HG03108 (cell line): ENCODE results near the gene EXD1.
A peak's percentile ranks its signal among the peaks of the same experiment; 100 is the strongest.
"Not testable (repeated sequence)": the region's sequence is repeated elsewhere in the genome, so short reads cannot be mapped to it uniquely, and the experiment has no call there.

Experiments
- ATAC-seq: cut with Tn5 transposase; IDR thresholded peaks from one replicate; pipeline ENCODE4 v1.9.1; 2021; ENCODE audit warnings: moderate library complexity; ENCODE audit not compliant: unreplicated experiment

The EXD1 gene

GRCh38 chr15:41230650-41231421, at the start of gene EXD1, which contains the start of gene CHP1:
TSS of gene EXD1 (minus strand) at chr15:41230757. CDS start at chr15:41226575, 4,182 bp downstream.
TSS of gene CHP1 (plus strand) at chr15:41231268. CDS start at chr15:41231383, 115 bp downstream.
- peak; percentile 88 for ATAC-seq

DNA sequence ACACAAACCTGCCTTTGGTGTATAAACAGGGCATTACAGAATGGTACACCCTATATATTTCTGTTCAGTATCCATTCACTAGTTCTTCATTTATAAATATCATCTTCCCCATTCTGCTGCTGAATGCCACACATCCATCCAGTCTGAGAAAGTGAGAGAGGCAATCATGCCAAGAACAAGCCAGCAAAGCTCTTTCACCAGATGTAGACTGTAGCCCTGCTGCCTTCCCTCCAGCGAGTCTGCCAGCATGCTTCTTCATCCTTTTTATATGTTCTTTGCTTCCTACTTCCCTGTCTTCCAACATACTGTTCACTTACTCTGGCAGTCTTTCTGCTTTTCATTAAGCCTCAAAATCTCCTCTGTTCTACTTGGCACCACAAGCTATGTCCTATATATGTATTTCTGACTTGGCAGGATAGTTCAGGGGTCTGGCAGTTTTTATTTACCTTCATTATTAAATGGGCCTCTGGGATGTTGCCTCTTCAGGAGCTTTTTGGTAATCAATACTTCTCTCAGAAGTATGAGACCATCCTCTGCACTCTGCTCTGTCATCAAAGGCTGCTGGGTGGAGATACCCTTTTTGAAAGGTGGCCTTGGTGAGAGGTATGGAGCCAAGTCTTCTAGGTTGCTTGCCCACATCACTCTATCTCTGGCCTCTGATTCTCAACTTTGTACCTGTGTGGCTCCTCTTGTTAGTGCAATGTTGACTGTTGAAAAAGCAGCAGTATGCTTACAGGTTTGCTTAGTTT, 49.2 kb upstream of the EXD1 start:
- no peak for ATAC-seq

GRCh38 chr15:41278319-41278718, 47.8 kb upstream of the EXD1 start:
- no peak for ATAC-seq

- no peak for ATAC-seq
Observed at GRCh38 chr15:41276831-41277230, 46.3 kb upstream of the EXD1 start.

GRCh38 chr15:41269887-41270286, 39.3 kb upstream of the EXD1 start:
- no peak for ATAC-seq

- no peak for ATAC-seq
Observed at GRCh38 chr15:41263891-41264351, 33.4 kb upstream of the EXD1 start.

- no peak for ATAC-seq
Observed at GRCh38 chr15:41262571-41262970, 32.0 kb upstream of the EXD1 start.

- not testable (repeated sequence) for ATAC-seq
Observed at GRCh38 chr15:41260924-41261323, 30.4 kb upstream of the EXD1 start.

DNA sequence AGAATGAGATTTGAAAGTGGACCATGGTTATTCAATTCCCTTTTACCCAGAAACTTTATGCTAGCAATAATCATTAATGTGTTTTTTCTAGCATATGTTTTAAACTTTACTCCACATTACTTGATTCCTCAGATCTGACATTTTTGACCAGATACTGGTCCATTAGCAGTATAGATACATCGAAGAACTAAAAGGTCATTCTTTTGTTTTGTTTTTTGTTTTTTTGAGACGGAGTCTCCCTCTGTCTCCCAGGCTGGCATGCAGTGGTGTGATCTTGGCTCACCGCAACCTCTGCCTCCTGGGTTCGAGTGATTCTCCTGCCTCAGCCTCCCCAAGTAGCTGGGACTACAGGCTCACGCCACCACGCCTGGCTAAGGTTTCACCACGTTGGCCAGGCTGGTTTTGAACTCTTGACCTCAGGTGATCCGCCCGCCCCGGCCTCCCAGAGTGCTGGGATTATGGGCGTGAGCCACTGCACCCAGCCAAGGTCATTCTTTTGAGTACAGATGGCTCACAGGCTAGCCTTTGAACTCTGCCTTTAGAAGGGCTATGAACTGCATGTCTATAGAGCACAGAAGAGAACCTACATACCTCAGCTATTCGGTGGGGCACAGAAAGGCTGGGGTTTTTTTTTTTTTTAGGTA, 29.1 kb upstream of the EXD1 start:
- ATAC-seq, result no peak

- ATAC-seq, result no peak
Observed at GRCh38 chr15:41258750-41259471, 28.4 kb upstream of the EXD1 start.

- no peak for ATAC-seq
Observed at GRCh38 chr15:41256577-41257038, 26.1 kb upstream of the EXD1 start.

DNA sequence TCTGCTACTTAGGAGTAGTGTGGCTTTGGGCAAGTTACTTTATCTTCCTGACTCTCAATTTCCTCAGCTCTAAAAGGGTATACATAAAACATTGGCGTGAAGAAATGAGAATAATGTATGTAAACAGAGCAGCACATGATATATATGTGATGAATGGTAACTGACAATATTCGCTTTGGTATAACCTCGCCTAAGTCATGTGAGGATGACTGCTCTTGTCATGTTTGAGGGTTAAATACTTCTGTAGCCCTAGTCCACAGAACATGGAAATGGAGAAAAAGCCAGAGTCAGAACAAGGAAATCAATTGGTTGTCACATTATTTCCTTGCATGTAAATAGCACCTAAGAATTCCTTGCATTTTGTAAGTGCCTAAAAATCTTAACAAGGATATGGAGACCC, 25.5 kb upstream of the EXD1 start:
- no peak for ATAC-seq

GRCh38 chr15:41254560-41254959, 24.0 kb upstream of the EXD1 start:
- ATAC-seq, result no peak

DNA sequence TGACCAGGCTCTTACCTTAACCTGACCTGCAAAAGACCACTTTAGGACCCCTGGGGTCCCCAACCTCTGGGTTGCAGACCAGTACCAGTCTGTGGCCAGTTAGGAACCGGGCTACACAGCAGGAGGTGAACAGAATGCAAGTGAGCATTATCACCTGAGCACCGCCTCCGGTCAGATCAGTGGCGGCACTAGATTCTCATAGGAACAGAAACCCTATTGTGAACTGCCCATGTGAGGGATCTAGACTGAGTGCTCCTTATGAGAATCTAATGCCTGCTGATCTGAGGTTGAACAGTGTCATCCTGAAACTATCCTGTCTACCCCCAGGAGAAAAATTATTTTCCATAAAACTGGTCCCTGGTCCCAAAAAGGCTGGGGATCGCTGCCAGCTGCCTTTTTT, 20.9 kb upstream of the EXD1 start:
- no peak for ATAC-seq

DNA sequence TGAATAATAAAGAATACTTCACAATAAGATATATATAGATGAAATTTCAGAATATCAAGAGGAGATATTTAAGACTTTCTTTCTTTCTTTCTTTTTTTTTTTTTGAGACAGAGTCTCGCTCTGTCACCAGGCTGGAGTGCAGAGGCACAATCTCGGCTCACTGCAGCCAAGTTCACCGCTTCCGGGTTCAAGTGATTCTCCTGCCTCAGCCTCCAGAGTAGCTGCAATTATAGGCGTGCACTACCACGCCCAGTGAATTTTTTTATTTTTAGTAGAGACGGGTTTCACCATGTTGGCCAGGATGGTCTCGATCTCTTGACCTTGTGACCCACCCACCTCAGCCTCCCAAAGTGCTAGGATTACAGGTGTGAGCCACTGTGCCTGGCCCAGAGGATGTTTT, 20.2 kb upstream of the EXD1 start:
- ATAC-seq, result not testable (repeated sequence)

DNA sequence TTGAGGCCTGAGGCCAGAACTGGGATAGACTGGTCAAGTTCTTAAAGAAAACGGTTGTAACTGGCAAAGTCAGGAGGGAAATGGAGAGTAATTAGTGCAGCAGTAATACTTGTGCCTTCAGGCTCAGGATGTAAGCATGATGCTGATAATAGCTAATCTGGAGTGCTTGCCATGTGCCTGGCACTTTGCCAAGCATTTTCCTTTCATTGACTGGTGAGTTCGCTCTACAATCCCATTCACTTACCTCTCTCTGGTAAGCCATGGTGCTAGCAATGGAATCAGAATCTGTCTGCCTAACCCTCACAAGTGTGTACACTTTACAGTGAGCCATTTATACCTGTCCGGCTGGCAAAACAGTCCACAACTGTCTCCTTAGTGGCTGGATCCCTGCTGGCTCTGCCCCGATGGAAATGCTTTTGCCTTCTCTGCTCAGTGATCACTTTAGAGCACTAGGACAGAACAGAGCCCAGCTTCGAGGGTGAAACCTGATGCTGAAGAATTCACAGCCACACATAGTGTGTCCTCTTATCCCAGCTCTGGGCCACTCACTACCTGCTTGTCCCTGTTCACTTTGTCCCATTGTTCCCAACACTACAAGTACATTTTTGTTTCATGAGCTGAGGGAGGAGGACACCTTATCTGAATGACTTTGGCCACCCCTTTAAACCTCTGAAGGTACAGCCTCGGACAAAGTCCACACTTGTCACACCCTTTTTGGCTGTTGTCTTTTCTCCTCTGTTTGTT, 10.8 kb upstream of the EXD1 start:
- ATAC-seq, result no peak

- ATAC-seq, result no peak
Observed at GRCh38 chr15:41238100-41238499, 7.5 kb upstream of the EXD1 start.

DNA sequence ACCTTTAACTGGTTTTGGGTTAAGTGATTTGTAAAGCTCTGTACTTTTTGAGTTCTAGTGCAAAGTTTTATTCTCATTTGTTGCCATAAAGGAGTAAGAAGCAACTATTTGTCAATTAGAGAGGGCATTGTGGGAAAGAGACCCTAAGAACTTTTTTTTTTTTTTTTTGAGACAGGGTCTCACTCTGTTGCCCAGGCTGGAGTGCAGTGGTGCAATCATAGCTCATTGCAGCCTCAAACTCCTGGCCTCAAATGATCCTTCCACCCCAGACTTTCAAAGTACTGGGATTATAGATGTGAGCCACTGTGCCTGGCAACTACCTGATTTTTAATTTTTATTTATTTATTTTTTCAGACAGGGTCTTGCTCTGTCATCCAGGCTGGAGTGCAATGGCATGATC, 5.4 kb upstream of the EXD1 start:
- no peak for ATAC-seq

- not testable (repeated sequence) for ATAC-seq
Observed at GRCh38 chr15:41235228-41235627, 4.7 kb upstream of the EXD1 start.

DNA sequence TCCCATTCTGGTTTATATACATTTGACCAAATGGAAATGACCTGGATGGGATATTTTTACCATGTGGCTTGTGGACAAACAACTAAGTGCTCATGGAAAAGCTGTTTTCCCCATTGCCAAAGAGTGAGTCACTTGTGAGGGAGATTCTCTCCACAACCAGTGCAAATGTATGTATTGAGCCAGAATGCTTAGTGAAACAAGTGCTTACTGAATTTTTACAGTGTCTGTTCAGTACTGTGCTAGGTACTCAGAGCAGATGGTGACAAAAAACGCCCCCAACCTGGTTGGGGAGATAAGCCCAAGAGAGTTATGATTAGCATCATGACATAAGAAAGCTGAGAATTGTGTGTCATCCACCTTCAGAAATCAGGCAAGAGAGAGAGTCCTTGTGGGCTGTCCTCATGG, 2.8 kb upstream of the EXD1 start:
- ATAC-seq, result no peak
